GM13977 (cell line): ENCODE results near the gene VPS4B.
"Not testable (repeated sequence)": the region's sequence is repeated elsewhere in the genome, so short reads cannot be mapped to it uniquely, and the experiment has no call there.

Experiments
- DNase-seq: peaks from one replicate; pipeline ENCODE4 v3.0.0; 2012; ENCODE audit warnings: low spot score
- CTCF ChIP-seq: IDR thresholded peaks from 2 replicates; pipeline ENCODE4 v1.5.1; 2012; ENCODE audit warnings: mild to moderate bottlenecking, control low read depth; ENCODE audit not compliant: insufficient read depth; ENCODE audit errors: extremely low read depth, missing control alignments
- in situ Hi-C: fragments of 300-500 bp; cut with MboI; formaldehyde crosslinking; loops from one replicate; pipeline ENCODE4 v1.12.0; 2022; ENCODE audit warnings: low sequenced_read_pairs, low pct_unique_long_range_greater_than_20kb, mixed read lengths, inconsistent platforms; ENCODE audit not compliant: unreplicated experiment

Gene VPS4B

DNA sequence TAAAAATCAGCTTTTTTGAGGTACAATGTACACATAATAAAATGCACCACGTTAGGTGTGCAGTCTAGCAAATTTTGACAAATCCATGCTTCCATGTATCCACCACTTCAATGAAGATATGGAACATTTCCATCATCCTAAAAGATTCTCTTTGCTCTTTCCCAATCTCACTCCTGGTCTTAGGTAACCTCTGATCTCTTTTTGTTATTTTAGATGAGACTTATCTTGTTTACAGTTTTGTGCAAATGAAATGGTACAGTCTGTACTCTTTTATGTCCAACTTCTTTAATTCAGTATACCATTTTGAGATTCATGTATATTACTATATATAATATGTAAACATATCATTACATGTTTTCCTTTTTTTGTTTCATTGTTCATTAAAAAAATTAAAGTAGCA is 38.1 kb upstream of the VPS4B start:
- in situ Hi-C loops: no loop called here
- DNase-seq: no peak
- TF ChIP-seq CTCF: no peak

DNA sequence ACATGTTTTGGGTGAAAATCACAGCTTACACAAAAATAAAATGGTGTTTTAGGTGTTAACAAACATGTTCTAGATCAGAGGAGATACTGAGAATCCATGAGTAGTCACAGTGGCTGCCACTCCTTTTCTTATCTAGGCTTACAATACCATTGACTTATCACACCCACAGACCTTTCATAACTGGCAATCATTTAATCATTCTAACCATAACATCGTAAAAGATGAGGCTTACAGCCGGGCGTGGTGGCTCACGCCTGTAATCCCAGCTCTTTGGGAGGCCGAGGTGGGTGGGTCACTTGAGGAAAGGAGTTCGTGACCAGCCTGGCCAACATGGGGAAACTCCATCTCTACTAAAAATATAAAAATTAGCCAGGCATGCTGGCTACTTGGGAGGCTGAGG is 35.7 kb upstream of the VPS4B start:
- DNase-seq: no peak
- TF ChIP-seq CTCF: no peak
- in situ Hi-C loops: no loop called here

GRCh38 chr18:63454497-63454896 is 32.2 kb upstream of the VPS4B start:
- DNase-seq: no peak
- in situ Hi-C loops: no loop called here
- no peak for TF ChIP-seq CTCF

DNA sequence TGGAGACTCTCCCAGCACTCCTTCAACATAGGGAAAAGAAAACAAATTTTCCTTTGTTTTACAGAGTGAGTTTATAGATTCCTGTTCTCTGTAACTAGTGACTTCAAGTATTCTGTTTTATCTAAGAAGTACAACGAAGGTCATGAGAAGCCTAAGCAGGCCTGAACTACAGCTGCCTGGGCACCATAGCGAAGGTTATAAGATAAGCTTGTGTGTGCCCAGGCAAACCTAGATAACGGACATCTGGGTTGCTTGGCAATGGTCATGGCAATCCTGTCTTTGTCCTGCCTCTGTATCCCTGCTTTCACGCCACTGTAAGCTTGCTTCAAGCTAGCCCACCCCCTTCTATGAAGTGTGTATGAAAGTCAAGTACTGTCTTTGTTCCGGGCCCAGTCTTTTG is 30.5 kb upstream of the VPS4B start:
- in situ Hi-C loops: not testable (repeated sequence)

GRCh38 chr18:63451799-63452660 is 29.8 kb upstream of the VPS4B start:
- in situ Hi-C loops: no loop called here
- no peak for TF ChIP-seq CTCF
- DNase-seq: no peak

More for the DNA sequence above, 30.5 kb upstream of the VPS4B start:
- not testable (repeated sequence) for DNase-seq

DNA sequence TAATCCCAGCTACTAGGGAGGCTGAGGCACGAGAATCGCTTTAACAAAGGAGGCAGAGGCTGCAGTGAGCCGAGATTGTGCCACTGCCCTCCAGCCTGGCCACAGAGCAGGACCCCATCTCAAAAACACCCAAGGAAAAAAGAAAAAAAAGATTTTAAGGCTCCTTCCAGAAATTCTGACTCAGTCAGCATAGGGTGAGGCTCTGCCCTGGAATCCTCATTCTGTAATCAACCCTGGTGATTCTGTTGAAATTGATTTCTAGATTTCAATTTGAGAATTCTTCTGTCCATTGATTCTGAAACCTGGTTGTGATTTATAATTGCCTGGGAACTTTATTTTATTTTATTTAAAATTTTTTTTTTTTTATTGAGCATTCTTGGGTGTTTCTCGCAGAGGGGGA is 27.1 kb upstream of the VPS4B start:
- DNase-seq: no peak
- no peak for TF ChIP-seq CTCF
- in situ Hi-C loops: loop anchor here (25.0 kb wide), 2 partner anchors 312 to 737 kb away; partner anchors contain the start of gene PHLPP1

- no peak for DNase-seq
- in situ Hi-C loops: loop anchor here (25.0 kb wide), 2 partner anchors 310 to 735 kb away; partner anchors contain the start of gene PHLPP1
- no peak for TF ChIP-seq CTCF
These were observed 24.8 kb upstream of the VPS4B start for GRCh38 chr18:63447066-63447465.
